ENCODE data around the gene POLR2F. TPM values are rescaled to one million over a fixed set of nuclear protein-coding genes. Genes with fewer than 3 reads are reported as not detected.
"Not testable (repeated sequence)": the region's sequence is repeated elsewhere in the genome, so short reads cannot be mapped to it uniquely, and the experiment has no call there.

The POLR2F gene
- total RNA-seq, 1 donor from 2014 or later: 88.8 TPM

DNA sequence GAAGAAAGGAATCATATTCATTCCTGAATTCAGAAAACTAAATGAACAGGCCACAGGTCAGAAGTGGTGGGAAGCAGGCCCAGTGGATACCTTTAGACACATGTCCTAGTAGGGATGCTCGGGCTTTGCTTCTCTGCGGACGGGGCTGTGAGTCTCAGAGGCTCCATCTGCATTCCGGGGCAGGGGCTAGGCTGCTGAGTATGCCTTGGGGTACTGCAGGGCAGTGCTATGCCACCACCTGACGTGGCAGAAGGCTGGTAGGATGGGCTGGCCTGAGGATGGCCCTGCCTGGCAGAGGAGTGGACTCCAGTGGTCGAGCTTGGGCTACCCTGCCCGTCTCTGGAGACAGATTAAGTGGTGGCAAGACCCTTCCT is 9.7 kb upstream of the POLR2F start:
- DNase-seq (ENCODE audit: missing footprints) (peak; percentile 57), ATAC-seq (no peak)
- intact Hi-C loops (cut with DNase I): no loop called here

DNA sequence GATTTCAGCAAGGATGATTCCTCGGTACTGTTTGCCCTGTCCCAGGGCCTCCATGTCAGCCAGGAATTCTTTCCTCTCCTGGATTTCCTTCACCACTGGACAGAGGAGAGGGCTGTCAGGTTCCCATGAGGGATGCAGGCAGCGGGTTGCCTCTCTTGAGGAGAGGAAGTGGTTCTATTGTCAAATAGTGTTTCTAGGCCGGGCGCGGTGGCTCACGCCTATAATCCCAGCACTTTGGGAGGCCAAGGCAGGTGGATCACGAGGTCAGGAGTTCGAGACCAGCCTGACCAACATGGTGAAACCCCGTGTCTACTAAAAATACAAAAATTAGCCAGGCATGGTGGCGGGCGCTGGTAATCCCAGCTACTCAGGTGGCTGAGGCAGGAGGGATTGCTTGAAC is 9.1 kb upstream of the POLR2F start:
- ATAC-seq; intact Hi-C loops (cut with DNase I): not testable (repeated sequence)
- DNase-seq (ENCODE audit: missing footprints): peak; percentile 56

DNA sequence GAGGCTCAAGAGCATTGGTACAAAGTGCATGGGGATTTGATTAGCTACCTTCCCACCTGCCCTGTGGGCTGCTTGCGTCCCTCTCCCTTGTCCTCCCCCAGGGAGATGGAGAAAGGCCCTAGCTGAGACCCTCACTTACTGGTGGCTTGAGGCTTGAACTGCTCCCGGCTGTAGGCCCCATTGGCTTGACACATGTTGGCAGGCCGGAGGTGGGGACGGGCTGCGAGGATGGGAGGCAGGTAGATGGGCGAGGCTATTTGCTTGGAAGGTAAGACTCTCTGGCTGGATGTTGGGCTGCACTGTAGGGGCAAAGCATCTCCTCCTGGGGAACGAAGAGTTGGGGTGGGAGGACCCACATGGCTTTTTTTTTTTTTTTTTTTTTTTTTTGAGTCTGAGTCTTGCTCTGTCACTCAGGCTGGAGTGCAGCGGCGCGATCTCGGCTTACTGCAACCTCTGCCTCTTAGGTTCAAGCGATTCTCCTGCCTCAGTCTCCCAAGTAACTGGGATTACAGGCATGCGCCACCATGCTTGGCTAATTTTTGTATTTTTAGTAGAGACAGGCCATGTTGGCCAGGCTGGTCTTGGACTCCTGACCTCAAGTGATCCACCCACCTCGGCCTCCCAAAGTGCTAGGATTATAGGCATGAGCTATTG is 6.2 kb upstream of the POLR2F start:
- ATAC-seq; intact Hi-C loops (cut with DNase I): not testable (repeated sequence)
- peak; percentile 59 for DNase-seq (ENCODE audit: missing footprints)

DNA sequence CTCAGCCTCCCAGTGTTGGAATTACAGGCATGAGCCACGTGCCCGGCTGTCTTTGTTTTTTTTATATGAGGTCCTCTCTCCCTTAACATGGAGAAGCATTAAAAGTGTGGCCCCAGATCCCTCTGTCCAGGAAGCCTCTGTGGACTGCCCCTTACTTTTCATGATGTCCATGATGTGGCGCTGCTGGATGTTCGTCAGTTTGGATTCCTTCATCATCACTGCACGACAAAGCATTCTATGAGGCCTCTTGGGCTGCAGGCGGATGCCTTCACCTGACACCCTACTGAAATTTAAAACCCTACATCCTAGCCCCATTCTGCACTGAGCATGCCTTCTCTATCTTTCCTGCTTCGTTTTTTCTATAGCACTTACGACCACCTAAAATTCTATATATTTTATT is 2.2 kb upstream of the POLR2F start:
- no peak for DNase-seq (ENCODE audit: missing footprints)
- ATAC-seq: no peak
- intact Hi-C loops (cut with DNase I): no loop called here

DNA sequence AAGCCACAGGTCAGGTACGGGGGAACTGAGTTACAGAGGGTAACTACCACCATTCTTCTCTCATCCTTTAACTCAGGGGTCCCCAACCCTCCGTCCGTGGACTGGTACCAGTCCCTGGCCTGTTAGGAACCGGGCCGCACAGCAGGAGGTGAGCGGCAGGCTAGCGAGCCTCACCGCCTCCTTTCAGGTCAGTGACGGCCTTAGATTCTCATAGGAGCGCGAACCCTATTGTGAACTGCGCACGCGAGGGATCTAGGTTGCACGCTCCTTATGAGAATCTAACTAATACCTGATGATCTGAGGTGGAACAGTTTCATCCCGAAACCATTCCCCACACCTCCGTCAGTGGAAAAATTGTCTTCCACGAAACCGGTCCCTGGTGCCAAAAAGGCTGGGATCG is 870 bp upstream of the POLR2F start:
- DNase-seq (ENCODE audit: missing footprints); intact Hi-C loops (cut with DNase I): not testable (repeated sequence)
- ATAC-seq: peak; percentile 5

DNA sequence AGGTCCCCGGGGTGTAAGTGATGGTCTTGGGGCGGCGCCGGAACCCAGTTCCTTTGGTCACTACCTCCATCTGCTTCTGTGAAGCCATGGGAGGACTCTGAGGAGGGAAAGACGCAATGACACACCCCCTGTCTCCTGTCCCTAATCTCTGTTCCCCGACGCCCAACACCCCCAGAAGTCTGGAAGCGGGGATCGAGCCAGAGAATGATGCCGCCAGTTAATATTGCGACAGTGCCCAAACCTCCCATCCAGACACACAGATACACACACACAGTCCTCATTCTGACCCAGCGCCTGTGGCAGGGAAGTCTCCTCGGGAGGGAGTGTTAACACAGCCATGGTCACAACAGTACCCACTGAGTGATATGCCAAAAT is 450 bp upstream of the POLR2F start:
- ATAC-seq (peak; percentile 33), DNase-seq (ENCODE audit: missing footprints) (no peak)
- intact Hi-C loops (cut with DNase I): no loop called here

DNA sequence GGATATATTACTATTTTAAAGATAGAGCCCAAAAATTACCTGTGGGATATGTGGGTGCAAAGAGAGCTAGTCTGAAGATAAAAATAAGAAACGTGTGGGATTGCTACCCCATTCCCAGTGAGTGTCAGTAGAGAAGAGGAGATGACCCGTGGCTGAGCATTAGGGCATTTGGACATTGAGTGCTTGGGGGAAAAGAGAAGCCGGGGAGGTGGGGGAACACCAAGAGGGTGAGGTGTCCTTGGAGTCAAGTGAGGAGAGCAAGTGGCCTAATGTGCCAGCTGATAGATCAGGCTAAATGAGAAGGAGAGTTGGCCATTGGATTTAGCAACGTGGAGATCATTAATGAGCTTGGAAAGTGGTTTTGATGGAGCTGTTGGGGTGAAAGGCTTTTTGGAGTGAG is 1.2 kb downstream of the POLR2F start:
- DNase-seq (ENCODE audit: missing footprints) (no peak), ATAC-seq (no peak)
- intact Hi-C loops (cut with DNase I): no loop called here

DNA sequence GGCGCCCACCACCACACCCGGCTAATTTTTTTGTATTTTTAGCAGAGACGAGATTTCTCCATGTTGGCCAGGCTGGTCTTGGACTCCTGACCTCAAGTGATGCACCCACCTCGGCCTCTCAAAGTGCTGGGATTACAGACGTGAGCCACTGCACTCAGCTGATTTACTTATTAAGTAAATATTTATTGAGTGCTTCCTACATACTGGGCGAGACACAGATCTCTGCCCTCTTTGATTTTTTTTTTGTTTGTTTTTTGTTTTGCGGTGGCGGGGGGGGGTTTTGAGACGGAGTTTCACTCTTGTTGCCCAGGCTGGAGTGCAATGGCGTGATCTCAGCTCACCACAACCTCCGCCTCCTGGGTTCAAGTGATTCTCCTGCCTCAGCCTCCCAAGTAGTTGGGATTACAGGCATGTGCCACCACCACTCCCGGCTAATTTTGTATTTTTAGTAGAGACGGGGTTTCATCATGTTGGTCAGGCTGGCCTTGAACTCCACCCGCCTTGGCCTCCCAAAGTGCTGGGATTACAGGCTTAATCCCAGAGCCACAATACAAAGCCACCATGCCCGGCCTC is 2.4 kb downstream of the POLR2F start:
- DNase-seq (ENCODE audit: missing footprints); ATAC-seq; intact Hi-C loops (cut with DNase I): not testable (repeated sequence)

DNA sequence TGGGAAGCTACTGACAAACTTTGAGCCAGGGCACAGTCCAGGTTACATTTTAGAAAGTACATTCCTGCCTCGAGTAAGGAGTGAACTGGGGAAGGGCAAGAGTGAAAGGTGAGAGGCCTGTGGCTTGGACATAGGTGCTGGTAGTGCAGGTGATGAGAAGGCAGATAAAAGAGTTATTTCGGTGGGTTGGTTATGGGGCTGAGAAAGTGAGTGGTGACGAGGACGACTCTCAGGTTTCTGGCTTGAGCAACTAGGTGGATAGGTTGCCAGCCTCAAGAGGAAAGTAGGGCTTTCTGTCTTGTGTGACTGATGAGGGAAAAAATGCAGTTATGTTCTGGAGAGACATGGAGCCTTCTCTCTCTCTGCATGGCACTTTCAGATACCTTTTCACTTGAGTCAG is 3.7 kb downstream of the POLR2F start:
- ATAC-seq (no peak), DNase-seq (ENCODE audit: missing footprints) (no peak)
- intact Hi-C loops (cut with DNase I): no loop called here

DNA sequence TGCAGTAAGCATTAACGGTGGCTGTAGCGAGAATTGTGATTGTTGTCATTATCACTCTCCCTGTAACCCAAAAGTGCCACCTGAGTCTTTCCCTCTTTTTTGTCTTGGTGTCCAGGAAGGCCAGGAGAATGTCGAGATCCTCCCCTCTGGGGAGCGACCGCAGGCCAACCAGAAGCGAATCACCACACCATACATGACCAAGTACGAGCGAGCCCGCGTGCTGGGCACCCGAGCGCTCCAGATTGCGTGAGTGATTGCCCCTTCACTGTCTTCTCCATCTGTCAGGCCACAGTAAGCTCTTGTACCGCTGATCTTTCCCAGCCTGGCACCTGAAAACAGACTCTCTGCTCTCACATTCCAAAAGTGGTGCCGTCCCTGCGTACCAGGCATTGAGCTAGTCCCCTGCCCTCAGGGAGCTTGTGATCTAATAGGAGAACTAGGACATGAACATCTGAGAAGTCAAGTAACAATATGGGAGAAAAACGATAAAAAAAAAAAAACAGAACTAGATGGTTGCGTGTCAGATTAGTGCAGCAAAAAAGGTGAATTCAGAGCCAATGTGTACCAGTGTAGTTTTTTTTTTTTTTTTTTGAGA is 5.8 kb downstream of the POLR2F start:
- ATAC-seq (no peak), DNase-seq (ENCODE audit: missing footprints) (no peak)
- intact Hi-C loops (cut with DNase I): no loop called here

DNA sequence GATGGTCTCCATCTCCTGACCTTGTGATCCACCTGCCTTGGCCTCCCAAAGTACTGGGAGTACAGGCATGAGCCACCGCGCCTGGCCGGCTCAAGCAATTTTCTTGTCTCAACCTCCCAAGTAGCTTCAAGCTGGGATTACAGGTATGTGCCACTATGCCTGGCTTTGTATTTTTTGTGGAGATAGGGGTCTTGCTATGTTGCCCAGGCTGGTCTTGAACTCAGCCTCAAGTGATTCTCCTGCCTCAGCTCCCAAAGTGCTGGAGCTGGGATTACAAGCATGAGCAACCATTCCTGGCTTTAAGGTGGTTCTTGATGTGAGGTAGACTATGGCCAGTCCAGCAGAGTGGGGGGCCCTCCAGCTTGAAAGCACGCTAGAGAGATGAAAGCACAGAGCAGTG is 7.6 kb downstream of the POLR2F start:
- no peak for ATAC-seq
- no peak for DNase-seq (ENCODE audit: missing footprints)
- intact Hi-C loops (cut with DNase I): no loop called here

DNA sequence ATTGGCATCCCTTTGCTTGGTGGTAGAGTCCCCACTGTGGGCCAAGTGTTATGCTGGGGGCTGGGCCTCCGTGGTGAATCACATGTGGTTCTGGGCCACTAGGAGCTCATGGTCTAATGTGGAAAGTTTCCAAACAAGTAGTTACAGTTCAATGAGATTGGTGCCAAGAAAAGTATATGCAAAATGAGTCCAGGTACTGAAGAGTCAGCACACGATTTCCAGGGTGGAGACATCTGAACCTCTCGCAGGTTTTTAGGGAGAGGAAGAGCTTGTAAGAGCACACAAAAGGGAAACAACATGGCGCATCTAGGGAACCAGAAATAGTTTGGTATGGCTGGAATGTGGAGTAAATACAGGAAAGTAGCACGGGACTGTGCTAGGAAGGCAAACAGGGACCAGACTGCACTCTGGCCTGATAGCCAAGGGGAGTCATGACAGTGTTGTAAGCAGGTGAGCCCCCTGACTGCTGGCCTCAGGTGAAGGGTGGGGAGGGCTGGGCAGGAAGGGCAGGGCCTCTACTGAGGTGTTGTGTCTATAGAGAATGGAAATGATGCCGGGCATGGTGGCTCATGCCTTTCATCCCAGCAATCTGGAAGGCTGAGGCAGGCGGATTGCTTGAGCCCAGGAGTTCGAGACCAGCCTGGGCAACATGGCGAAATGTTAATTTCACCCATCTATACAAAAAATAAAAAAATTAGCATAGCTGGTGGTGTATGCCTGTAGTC is 12.6 kb downstream of the POLR2F start:
- DNase-seq (ENCODE audit: missing footprints): no peak
- intact Hi-C loops (cut with DNase I): loop anchor here (1.0 to 2.0 kb wide), 2 partner anchors 79 to 149 kb away; no protein-coding TSS in a partner anchor
- peak; percentile 54 for ATAC-seq

DNA sequence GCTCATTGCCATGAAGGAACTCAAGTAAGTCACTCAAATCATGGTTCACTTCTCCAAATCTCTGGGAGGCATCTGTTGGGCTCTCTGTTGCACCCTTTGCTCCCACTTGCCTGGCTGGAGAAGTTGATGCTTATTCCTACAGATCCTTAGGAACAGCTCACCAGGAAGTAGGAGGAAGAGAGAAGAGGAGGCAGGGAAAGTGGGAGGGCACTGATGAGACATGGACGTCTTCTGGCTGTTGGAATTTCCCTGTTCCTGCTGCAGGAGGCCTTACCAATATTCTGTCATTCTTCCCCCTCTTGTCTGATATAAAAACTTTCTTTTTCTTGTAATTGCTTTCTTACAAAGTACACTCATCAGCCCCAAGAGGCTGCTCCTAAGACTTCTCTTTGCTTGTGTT is 13.6 kb downstream of the POLR2F start:
- intact Hi-C loops (cut with DNase I): no loop called here

DNA sequence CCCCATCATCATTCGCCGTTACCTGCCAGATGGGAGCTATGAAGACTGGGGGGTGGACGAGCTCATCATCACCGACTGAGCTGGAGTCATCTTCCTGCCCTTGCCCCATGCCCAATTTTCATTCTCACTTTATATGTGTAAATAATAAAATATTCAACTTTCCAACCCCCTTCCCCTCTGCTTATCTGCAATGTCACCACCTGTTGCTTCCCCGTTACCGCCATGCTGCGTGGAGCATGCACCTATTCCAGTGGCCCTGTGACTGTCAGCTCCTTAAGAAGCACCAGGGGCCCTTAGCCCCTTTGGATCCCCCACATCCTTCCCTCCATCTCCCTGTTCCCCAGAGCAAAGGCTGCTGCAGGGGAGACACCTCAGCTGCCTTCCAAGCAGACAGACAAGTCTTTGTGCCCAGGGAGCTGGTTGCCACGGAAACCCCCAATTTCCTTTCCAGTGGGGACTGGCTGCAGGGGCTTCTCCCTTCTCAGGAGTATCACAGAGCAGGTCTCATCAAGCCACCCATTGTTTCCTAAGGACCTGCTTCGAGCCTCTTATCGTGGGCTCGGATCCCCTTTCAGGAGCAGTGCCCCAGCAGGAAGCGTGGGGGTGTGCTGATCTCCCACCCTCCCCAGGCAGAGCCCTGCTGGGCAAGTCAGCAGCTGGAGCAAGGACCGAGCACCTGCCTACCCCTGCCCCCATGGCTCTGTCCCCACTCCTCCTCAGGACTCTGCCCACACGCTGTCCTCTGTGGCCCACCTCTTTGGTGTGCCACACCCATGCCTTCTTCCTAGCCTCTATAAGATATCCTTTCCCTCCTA is 14.3 kb downstream of the POLR2F start:
- DNase-seq (ENCODE audit: missing footprints): no peak
- intact Hi-C loops (cut with DNase I): no loop called here
- ATAC-seq: no peak

More for the DNA sequence above, 13.6 kb downstream of the POLR2F start:
- DNase-seq (ENCODE audit: missing footprints) (no peak), ATAC-seq (no peak)

DNA sequence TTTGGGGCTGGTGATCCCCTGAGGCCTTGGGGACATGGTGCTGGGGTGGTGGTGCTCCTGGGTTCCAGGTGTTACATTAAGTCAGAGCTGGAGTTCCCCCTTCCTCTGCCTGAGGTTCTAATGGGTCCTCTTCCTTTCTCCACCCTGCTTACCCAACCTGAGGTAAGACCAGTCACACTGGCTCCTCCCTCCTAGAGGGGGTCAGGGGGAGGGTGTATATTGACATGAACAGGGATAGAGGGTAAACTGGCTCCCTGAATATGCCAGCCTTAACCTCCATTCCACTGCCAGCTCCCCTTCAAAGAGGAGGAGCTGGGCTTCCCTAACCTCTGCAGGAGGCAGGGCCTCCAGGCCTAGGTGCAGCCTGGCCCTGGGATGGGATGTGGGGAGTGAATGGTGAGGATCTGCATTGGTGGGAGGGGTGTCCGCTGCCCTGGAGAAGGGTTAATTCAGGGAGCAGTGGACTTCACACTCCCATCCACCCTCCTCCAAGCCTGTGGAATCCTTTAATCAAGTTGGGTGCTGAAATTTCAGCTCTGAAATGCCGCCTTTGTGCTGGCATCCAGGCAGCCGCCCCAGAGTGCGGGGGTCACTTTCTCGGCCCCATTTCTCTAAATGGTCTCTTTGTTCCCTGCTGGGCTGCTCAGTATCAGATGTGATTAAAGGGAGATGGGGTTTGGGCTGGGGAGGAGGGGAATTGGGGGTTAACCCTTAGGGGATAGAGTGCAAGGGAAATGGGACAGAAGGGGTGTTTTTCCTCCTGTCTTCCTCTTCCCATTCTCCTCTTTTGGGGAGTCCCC is 15.2 kb downstream of the POLR2F start:
- DNase-seq (ENCODE audit: missing footprints) (no peak), ATAC-seq (no peak)
- intact Hi-C loops (cut with DNase I): no loop called here

DNA sequence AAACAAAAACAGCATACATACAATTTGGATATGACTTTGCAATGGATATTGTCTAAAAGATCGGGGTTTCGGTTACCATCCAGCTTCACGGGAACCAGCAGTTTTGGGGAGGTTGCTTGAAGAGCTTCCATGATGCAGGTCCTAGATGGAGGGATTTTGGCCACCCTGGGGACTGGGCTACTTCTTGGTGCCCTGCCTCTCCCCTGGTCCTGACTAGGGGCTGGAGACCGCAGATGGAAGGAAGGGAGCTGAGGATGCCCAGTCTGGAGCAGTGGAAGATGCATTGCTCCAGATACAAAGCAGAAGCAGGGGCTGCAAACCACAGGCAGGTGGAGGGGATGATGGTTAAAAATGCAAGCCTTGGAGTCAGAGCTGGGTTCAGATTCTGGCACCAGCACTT is 17.4 kb downstream of the POLR2F start:
- intact Hi-C loops (cut with DNase I): no loop called here
- ATAC-seq (no peak), DNase-seq (ENCODE audit: missing footprints) (no peak)

DNA sequence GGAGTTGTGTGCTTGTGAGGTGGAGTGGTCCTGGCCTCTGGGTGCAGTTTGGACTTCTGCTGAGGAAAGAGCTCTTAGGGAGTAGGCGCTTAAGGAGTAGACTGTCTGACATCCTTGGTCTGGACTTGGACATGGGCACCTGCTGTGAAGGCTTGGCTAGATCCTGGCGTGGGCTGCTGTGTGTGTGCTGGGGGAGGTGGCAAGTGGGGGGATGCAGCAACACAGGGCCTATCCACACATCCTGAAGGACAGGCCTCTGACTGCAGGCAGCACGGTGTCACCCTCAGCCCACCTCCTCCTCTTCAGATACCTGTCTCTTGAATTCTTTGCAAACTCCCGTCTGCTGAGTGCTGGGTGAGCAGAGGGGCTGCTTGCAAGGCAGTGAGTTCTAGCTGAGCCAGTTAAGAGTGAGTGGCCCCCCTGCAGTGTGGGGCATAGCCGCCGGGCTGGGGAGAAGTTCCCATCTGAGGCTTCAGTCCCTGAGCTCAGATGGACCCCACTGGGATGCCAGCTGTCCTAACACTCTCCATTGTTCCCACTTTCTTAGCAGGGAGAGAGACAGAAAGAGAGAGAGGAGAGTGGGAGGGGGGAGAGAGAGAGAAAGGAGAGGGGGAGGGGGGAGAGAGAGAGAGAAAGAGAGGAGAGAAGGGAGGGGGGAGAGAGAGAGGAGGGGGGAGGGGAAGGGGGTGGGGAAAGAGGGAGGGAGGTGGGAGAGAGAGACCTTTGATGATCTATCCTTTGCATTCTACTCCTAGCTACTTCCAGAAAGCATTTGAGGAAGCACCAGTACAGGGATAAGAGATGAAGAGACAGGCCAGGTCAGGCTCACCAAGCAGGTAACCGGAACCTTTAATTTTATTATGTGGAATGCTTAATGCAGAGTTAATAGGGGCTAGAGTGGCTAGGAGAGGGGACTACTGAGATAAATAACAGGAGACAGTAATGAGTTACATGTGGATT is 18.3 kb downstream of the POLR2F start:
- DNase-seq (ENCODE audit: missing footprints) (no peak), ATAC-seq (no peak)
- intact Hi-C loops (cut with DNase I): no loop called here

Measured in Right ventricle myocardium inferior (tissue), 1 donor.